HL-60 (cell line): ENCODE results near the gene ZFAND3.

ENCODE experiments used
- CTCF ChIP-seq: IDR thresholded peaks from one replicate; pipeline ENCODE4 v1.5.1; 2011; ENCODE audit warnings: low read length, control low read depth, inconsistent platforms; ENCODE audit not compliant: insufficient read depth
- GABPA ChIP-seq: IDR thresholded peaks from 2 replicates; pipeline ENCODE4 v1.6.1; 2012; ENCODE audit warnings: low read depth
- POLR2AphosphoS5 ChIP-seq: IDR thresholded peaks from 2 replicates; pipeline ENCODE4 v1.6.1; 2012; ENCODE audit warnings: low read depth
- REST ChIP-seq: IDR thresholded peaks from 2 replicates; pipeline ENCODE4 v1.6.1; 2012; ENCODE audit warnings: low read depth; ENCODE audit not compliant: insufficient replicate concordance
- SPI1 ChIP-seq: IDR thresholded peaks from 2 replicates; pipeline ENCODE4 v1.6.1; 2012; ENCODE audit warnings: low read depth, mild to moderate bottlenecking, borderline replicate concordance

GRCh38 chr6:37917566-37917965, 98.0 kb downstream of the ZFAND3 start:
- TF ChIP-seq POLR2AphosphoS5, result no peak
- no peak for TF ChIP-seq CTCF
- TF ChIP-seq REST, result no peak
- TF ChIP-seq GABPA, result no peak
- TF ChIP-seq SPI1, result no peak
